GM06990 (cell line): ENCODE measurements around the gene KLHL21.
"Not testable (repeated sequence)": the region's sequence is repeated elsewhere in the genome, so short reads cannot be mapped to it uniquely, and the experiment has no call there.

ENCODE experiments used
- DNase-seq: peaks from one replicate; pipeline ENCODE4 v3.0.0-alpha.2; 2011; ENCODE audit not compliant: insufficient read length; ENCODE audit errors: extremely low read depth
- H3K27me3 ChIP-seq: replicated peaks from 2 replicates; pipeline ENCODE4 v1.6.0; 2011; ENCODE audit warnings: low read length; ENCODE audit not compliant: control insufficient read depth, insufficient read depth
- H3K36me3 ChIP-seq: 2 replicates; pipeline ENCODE4 v1.5.1; 2011; ENCODE audit warnings: low read length; ENCODE audit not compliant: control insufficient read depth, insufficient read depth
- H3K4me3 ChIP-seq: replicated peaks from 2 replicates; pipeline ENCODE4 v1.5.1; 2011; ENCODE audit warnings: low read depth, mild to moderate bottlenecking, control low read depth, low read length
- CTCF ChIP-seq: IDR thresholded peaks from 2 replicates; pipeline ENCODE4 v1.5.1; 2011; ENCODE audit warnings: low read length, control low read depth, mild to moderate bottlenecking, inconsistent platforms; ENCODE audit not compliant: insufficient read depth, poor library complexity, severe bottlenecking

The KLHL21 gene

GRCh38 chr1:6602669-6603237 is at the start of gene KLHL21:
KLHL21 (minus strand) TSS chr1:6602869; CDS start chr1:6602817, 52 bp downstream.
- Histone ChIP-seq H3K4me3 (peak within 1 kb of the TSS; percentile 86), H3K36me3 (peaks cover 2% of the 10 kb centered on the region), H3K27me3 (no peaks in the 10 kb centered on the region)
- TF ChIP-seq CTCF = no peak
- peak; percentile 87 for DNase-seq

- peaks cover 13% of the 10 kb centered on the region for H3K36me3 ChIP-seq
- no peaks in the 10 kb centered on the region for H3K27me3 ChIP-seq
- TF ChIP-seq CTCF = no peak
- DNase-seq = no peak
- H3K4me3 ChIP-seq = no peak overlapping the region
These were observed 49.2 kb upstream of the KLHL21 start for GRCh38 chr1:6651909-6652308.

GRCh38 chr1:6648556-6648955 is 45.9 kb upstream of the KLHL21 start:
- no peaks in the 10 kb centered on the region for H3K27me3 ChIP-seq
- peaks cover 27% of the 10 kb centered on the region for H3K36me3 ChIP-seq
- DNase-seq = no peak
- H3K4me3 ChIP-seq = no peak overlapping the region
- no peak for TF ChIP-seq CTCF

- peak; percentile 51 for TF ChIP-seq CTCF
- Histone ChIP-seq H3K27me3 (no peaks in the 10 kb centered on the region), H3K36me3 (peaks cover 22% of the 10 kb centered on the region), H3K4me3 (no peak overlapping the region)
- no peak for DNase-seq
These were observed 44.0 kb upstream of the KLHL21 start for GRCh38 chr1:6646499-6647148.

- no peak for TF ChIP-seq CTCF
- H3K36me3 ChIP-seq = peaks cover 18% of the 10 kb centered on the region
- no peaks in the 10 kb centered on the region for H3K27me3 ChIP-seq
- H3K4me3 ChIP-seq = no peak overlapping the region
- DNase-seq = no peak
These were observed 42.3 kb upstream of the KLHL21 start for GRCh38 chr1:6645018-6645417.

GRCh38 chr1:6640867-6641266 is 38.2 kb upstream of the KLHL21 start:
- H3K27me3 ChIP-seq, DNase-seq, H3K4me3 ChIP-seq: not testable (repeated sequence)
- H3K36me3 ChIP-seq = peaks cover 32% of the 10 kb centered on the region
